IMR-90 (cell line): ENCODE data around the gene POLR1C. TPM values are rescaled to one million over a fixed set of nuclear protein-coding genes. Genes with fewer than 3 reads are reported as not detected.
A peak's percentile ranks its signal among the peaks of the same experiment; 100 is the strongest.

Source experiments
- ATAC-seq: fragments of 200-7000 bp; cut with Tn5 transposase; 2 replicates; pipeline ENCODE4 v1.9.1; 2020; ENCODE audit warnings: low read depth, mild to moderate bottlenecking, moderate library complexity
- BruUV-seq: library from RNA; stranded (reverse); fragments of 400-500 nt; replicated peaks from 2 replicates; lab custom pipeline; 2021; lab: Mats Ljungman, UMichigan
- CTCF ChIA-PET: fragments of 300-600 bp; formaldehyde crosslinking; extraction: SDS; loops from one replicate; lab custom pipeline; 2021; ENCODE audit warnings: antibody characterized with exemption; lab: Yijun Ruan, JAX
- POLR2A ChIA-PET: fragments of 300-600 bp; sonication (Branson Sonifier 250); formaldehyde crosslinking; loops from one replicate; lab custom pipeline; 2022; ENCODE audit warnings: antibody characterized with exemption; ENCODE audit not compliant: unreplicated experiment; lab: Charles Lee
- DNase-seq: peaks from one replicate; pipeline ENCODE4 v3.0.0; 2013
- H2AFZ ChIP-seq: replicated peaks from 2 replicates; pipeline ENCODE3; 2013; ENCODE audit warnings: low read length, mild to moderate bottlenecking; ENCODE audit not compliant: poor library complexity
- H2AK5ac ChIP-seq: 2 replicates; pipeline ENCODE4 v1.6.1; 2013; ENCODE audit warnings: low read depth, low read length, inconsistent platforms
- H2AK9ac ChIP-seq: replicated peaks from 2 replicates; pipeline ENCODE3; 2013; ENCODE audit warnings: mild to moderate bottlenecking, low read depth, low read length, moderate library complexity; ENCODE audit not compliant: poor library complexity
- H2BK120ac ChIP-seq: 2 replicates; pipeline ENCODE4 v1.6.1; 2013; ENCODE audit warnings: low read depth, low read length, inconsistent platforms
- H2BK15ac ChIP-seq: 3 replicates; pipeline ENCODE4 v1.6.1; 2013; ENCODE audit warnings: low read depth, low read length, inconsistent platforms
- H2BK20ac ChIP-seq: 2 replicates; pipeline ENCODE4 v1.6.1; 2013; ENCODE audit warnings: low read depth, mild to moderate bottlenecking, inconsistent platforms, low read length, moderate library complexity
- H2BK5ac ChIP-seq: 2 replicates; pipeline ENCODE4 v1.6.1; 2013; ENCODE audit warnings: mild to moderate bottlenecking, low read depth, low read length, inconsistent platforms; ENCODE audit not compliant: poor library complexity, severe bottlenecking
- H3K14ac ChIP-seq: replicated peaks from 2 replicates; pipeline ENCODE4 v1.6.1; 2013; ENCODE audit warnings: low read depth, low read length, inconsistent platforms
- H3K18ac ChIP-seq: 2 replicates; pipeline ENCODE4 v1.6.1; 2013; ENCODE audit warnings: low read depth, low read length, control low read depth
- H3K23ac ChIP-seq: 2 replicates; pipeline ENCODE4 v1.6.1; 2013; ENCODE audit warnings: low read depth, low read length, inconsistent platforms
- H3K27ac ChIP-seq: 2 replicates; pipeline ENCODE4 v1.5.1; 2013; ENCODE audit warnings: mild to moderate bottlenecking, control low read depth, low read length; ENCODE audit not compliant: insufficient read depth
- H3K27me3 ChIP-seq: 2 replicates; pipeline ENCODE4 v1.6.1; 2013; ENCODE audit warnings: low read length; ENCODE audit not compliant: control insufficient read depth, insufficient read depth
- H3K36me3 ChIP-seq: 2 replicates; pipeline ENCODE4 v1.6.1; 2013; ENCODE audit warnings: low read length, mixed read lengths; ENCODE audit not compliant: control insufficient read depth, insufficient read depth
- H3K4ac ChIP-seq: 2 replicates; pipeline ENCODE4 v1.6.1; 2013; ENCODE audit warnings: low read depth, low read length, inconsistent platforms
- H3K4me1 ChIP-seq: 2 replicates; pipeline ENCODE4 v1.6.1; 2013; ENCODE audit warnings: low read length, mixed read lengths; ENCODE audit not compliant: control insufficient read depth, insufficient read depth
- H3K4me2 ChIP-seq: 2 replicates; pipeline ENCODE4 v1.6.1; 2013; ENCODE audit warnings: low read depth, mild to moderate bottlenecking, control low read depth, low read length, moderate library complexity
- H3K4me3 ChIP-seq: 2 replicates; pipeline ENCODE4 v1.5.1; 2013; ENCODE audit warnings: low read depth, mild to moderate bottlenecking, control low read depth, low read length, moderate library complexity; ENCODE audit not compliant: insufficient read depth
- H3K56ac ChIP-seq: 2 replicates; pipeline ENCODE4 v1.6.1; 2013; ENCODE audit warnings: low read length, inconsistent platforms; ENCODE audit not compliant: insufficient read depth; ENCODE audit errors: extremely low read depth
- H3K79me1 ChIP-seq, 2 experiments: 2 replicates each; pipeline ENCODE4 v1.6.1; 2013; ENCODE audit warnings: low read length in 2 of 2, inconsistent platforms in 1 of 2, low read depth in 1 of 2
- H3K9ac ChIP-seq: 2 replicates; pipeline ENCODE4 v1.6.1; 2013; ENCODE audit warnings: low read depth, low read length, control low read depth
- H3K9me1 ChIP-seq: 2 replicates; pipeline ENCODE4 v1.6.1; 2013; ENCODE audit warnings: low read length, inconsistent platforms; ENCODE audit not compliant: insufficient read depth
- H3K9me3 ChIP-seq: 2 replicates; pipeline ENCODE4 v1.6.1; 2013; ENCODE audit warnings: low read length; ENCODE audit not compliant: control insufficient read depth, insufficient read depth
- H4K20me1 ChIP-seq: 2 replicates; pipeline ENCODE4 v1.6.1; 2013; ENCODE audit warnings: low read length, inconsistent platforms; ENCODE audit not compliant: insufficient read depth
- H4K5ac ChIP-seq: 2 replicates; pipeline ENCODE4 v1.6.1; 2013; ENCODE audit warnings: mild to moderate bottlenecking, low read depth, low read length, control low read depth
- H4K8ac ChIP-seq, 2 experiments: 2 replicates each; pipeline ENCODE4 v1.6.1; 2013; ENCODE audit warnings: low read depth in 2 of 2, low read length in 2 of 2, control low read depth in 1 of 2, inconsistent platforms in 1 of 2
- H4K91ac ChIP-seq: 2 replicates; pipeline ENCODE4 v1.6.1; 2013; ENCODE audit warnings: low read depth, low read length, inconsistent platforms; ENCODE audit not compliant: insufficient read depth
- BHLHE40 ChIP-seq: fragments of 150-350 bp; IDR thresholded peaks from 2 replicates; pipeline ENCODE4 v1.6.1; 2016; ENCODE audit warnings: mild to moderate bottlenecking, low read depth, low read length
- CEBPB ChIP-seq: IDR thresholded peaks from 2 replicates; pipeline ENCODE4 v1.6.1; 2012; ENCODE audit warnings: low read depth, low read length, improper control_type of control experiment
- CHD1 ChIP-seq: IDR thresholded peaks from 2 replicates; pipeline ENCODE4 v1.6.1; 2012; ENCODE audit warnings: low read depth, low read length, improper control_type of control experiment
- ELK1 ChIP-seq: fragments of 150-350 bp; IDR thresholded peaks from 2 replicates; pipeline ENCODE4 v1.6.1; 2016; ENCODE audit warnings: low read depth, mild to moderate bottlenecking, low read length, moderate library complexity, borderline replicate concordance
- FOS ChIP-seq: fragments of 150-350 bp; IDR thresholded peaks from 2 replicates; pipeline ENCODE4 v1.6.1; 2016; ENCODE audit warnings: low read depth, low read length
- WGBS, 2 experiments: methylation state at CpG; one replicate each; pipeline versions ENCODE4 v1.1.5 to v1.1.7; 2013; ENCODE audit warnings: missing lambda C conversion rate in 2 of 2; ENCODE audit not compliant: insufficient read length in 1 of 2; ENCODE audit errors: extremely low coverage in 2 of 2; 5-methylcytosine and 5-hydroxymethylcytosine counted together
- dilution Hi-C: fragments of 300-500 bp; cut with HindIII; formaldehyde crosslinking; loops from one replicate; pipeline ENCODE4 v1.14.3; 2018; ENCODE audit warnings: low sequenced_read_pairs; ENCODE audit not compliant: unreplicated experiment
- in situ Hi-C: fragments of 300-500 bp; cut with MboI; formaldehyde crosslinking; loops from 3 replicates; pipeline ENCODE4 v1.14.3; 2019; ENCODE audit warnings: low sequenced_read_pairs, inconsistent platforms, mixed read lengths
- intact Hi-C: fragments of 100-400 bp; cut with micrococcal nuclease; formaldehyde crosslinking; loops from 2 replicates; pipeline ENCODE4 v1.10.0; 2022
- polyA plus RNA-seq, 3 experiments: library from polyadenylated mRNA; depleted of rRNA; stranded (reverse); fragments of >200 nt; gene quantifications; 2 replicates each; pipeline ENCODE4 v1.2.3, GENCODE V29; 2012; ENCODE audit warnings: low replicate concordance in 1 of 3
- total RNA-seq: library from RNA; depleted of rRNA; stranded (reverse); fragments of >200 nt; gene quantifications from 2 replicates; pipeline ENCODE4 v1.2.3, GENCODE V29; 2012

POLR1C gene
- total and polyA plus RNA-seq, 2 of the 4 experiments (the other 2 are of a cell fraction), result 46.1 to 72.6 TPM

GRCh38 chr6:43481075-43481474 lies 35.8 kb upstream of the POLR1C start:
- TF ChIP-seq CEBPB (peak; percentile 57; the same call in 1 of the 2 replicates), BHLHE40 (no peak), ELK1 (no peak), FOS (no peak), CHD1 (no peak)
- Histone ChIP-seq H3K4me3 (no peak overlapping the region), H2AFZ (no peak overlapping the region), H2BK5ac (no peak overlapping the region), H2BK120ac (no peak overlapping the region), H4K8ac (no peak overlapping the region), H3K9me3 (no peaks in the 10 kb centered on the region), H2BK15ac (no peak overlapping the region), H3K4me2 (no peak overlapping the region), H3K79me1 (peaks cover 52 to 70% of the 10 kb centered on the region in 2 experiments), H3K9ac (no peak overlapping the region), H2BK20ac (no peak overlapping the region), H2AK5ac (no peak overlapping the region), H3K4ac (no peak overlapping the region), H3K36me3 (no peaks in the 10 kb centered on the region; the same call in 1 of the 2 replicates), H3K18ac (no peak overlapping the region), H3K9me1 (peaks cover 32% of the 10 kb centered on the region), H3K14ac (no peak overlapping the region), H4K20me1 (peaks cover 10% of the 10 kb centered on the region; the same call in 1 of the 2 replicates), H3K56ac (no peak overlapping the region), H2AK9ac (no peak overlapping the region), H4K91ac (no peak overlapping the region), H3K4me1 (peaks cover 7% of the 10 kb centered on the region), H3K27me3 (no peaks in the 10 kb centered on the region), H3K27ac (no peak overlapping the region), H4K5ac (no peak overlapping the region), H3K23ac (no peak overlapping the region)
- ChIA-PET CTCF (interaction anchor here (0.7 kb wide), 2 partner anchors 14 to 485 kb away, joined by 3 to 5 read pairs; no protein-coding TSS in a partner anchor), POLR2A (interaction anchor here (0.7 to 1.0 kb wide), 3 partner anchors 11 to 487 kb away, joined by 4 to 18 read pairs (median 11); no protein-coding TSS in a partner anchor)
- DNase-seq (no peak), ATAC-seq (no peak)
- intact Hi-C loops (no loop called here), in situ Hi-C loops (no loop called here), dilution Hi-C loops (no loop called here)
- no CpG with 5 or more reads among the region's 2 CpGs for WGBS, 2 experiments
- BruUV-seq, result no TSS peak
